NOMO-1 treated with dmso at 0.1 percent for 144 hours (cell line): ENCODE data around the gene DEFB108B.
"Not testable (repeated sequence)": the region's sequence is repeated elsewhere in the genome, so short reads cannot be mapped to it uniquely, and the experiment has no call there.

Experiments
- DNase-seq: peaks from one replicate; lab custom pipeline; 2025; ENCODE audit not compliant: unreplicated experiment; lab: John Stamatoyannopoulos, UW

Gene DEFB108B

DNA sequence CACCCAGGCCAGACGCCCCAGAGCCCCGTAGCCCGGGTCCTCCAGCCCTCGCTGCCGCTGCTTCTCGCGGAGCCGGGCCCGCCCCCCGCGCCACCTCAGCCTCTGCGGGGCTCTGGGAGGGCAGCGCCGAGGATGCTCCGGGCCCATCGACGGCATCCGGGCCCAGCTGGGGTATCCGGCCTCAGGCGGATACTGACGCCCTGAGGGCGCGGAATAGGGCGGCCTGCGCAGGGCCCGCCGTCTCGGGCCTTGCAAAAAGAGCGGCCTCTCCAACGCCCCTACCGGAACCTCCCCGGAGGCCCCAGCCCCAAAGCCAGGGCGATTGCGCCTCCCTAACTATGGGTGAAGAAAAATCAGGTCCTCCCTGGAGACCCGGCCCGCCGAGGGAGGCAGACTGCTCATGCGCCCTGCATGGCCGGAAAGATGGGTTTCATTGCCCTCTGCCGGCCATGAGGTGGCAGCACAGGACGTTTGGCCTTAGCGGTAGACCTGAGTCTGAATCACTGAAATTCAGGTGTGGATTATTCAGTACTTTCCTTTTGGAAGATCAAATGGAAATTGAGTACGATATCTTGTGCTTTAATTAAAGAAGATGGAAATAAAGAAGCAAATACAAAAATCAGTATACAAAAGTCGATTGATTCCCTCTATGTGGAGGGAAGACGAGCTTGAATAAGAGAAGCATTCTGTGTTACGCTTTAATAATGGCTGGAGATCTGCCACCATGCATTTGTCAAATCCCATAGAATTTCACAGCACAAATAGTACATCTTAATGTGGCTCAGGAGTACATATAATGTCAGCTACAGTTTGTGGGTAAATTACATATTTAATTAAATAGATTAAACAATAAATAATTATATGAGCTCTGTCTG is 19.3 kb upstream of the DEFB108B start:
- DNase-seq, result peak; percentile 9

DNA sequence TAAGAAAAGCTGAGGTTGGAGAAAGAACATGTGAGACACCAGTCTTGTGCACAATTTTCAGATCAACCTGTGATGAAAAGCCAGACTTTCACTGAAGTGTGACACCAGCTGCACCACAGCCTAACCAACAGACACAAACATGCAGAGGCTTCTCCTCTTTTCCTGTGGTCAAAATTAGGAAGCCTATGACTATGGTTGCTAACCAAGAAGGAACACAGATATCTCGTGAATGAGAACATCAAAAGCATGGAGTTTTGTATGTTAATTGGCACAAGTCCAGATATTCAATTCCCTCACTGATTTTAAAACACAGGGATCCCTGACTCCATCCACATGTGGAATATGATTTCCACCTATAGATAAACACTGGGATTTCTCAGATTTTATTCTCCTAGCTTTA is 11.5 kb upstream of the DEFB108B start:
- not testable (repeated sequence) for DNase-seq

DNA sequence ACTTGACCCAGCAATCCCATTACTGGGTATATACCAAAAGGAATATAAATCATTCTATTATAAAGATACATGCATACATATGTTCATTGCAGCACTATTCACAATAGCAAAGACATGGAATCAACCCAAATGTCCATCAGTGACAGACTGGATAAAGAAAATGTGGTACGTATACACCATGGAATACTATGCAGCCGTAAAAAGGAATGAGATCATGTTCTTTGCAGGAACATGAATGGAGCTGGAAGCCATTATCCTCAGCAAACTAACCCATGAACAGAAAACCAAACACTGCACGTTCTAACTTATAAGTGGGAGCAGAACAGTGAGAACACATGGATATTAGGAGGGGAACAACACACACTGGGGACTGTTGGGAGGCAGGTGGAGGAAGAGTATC is 3.8 kb upstream of the DEFB108B start:
- not testable (repeated sequence) for DNase-seq

DNA sequence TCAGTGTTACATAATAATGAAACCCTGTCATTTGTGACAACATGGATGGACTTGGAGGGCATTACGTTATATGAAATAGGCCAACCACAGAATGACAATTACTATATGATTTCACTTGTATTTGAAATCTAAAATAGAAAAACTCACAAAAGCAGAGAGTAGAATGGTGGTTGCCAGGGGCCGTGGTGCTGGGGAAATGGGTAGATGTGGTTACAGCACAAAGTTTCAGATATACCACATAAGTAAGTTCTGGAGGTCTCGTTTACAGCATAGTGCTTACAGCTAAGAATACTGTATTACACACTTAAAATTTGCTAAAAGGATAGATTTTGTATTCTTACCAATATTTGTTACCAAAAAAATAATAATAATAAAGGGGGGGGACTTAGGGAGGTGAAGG is 3.3 kb upstream of the DEFB108B start:
- DNase-seq, result not testable (repeated sequence)

DNA sequence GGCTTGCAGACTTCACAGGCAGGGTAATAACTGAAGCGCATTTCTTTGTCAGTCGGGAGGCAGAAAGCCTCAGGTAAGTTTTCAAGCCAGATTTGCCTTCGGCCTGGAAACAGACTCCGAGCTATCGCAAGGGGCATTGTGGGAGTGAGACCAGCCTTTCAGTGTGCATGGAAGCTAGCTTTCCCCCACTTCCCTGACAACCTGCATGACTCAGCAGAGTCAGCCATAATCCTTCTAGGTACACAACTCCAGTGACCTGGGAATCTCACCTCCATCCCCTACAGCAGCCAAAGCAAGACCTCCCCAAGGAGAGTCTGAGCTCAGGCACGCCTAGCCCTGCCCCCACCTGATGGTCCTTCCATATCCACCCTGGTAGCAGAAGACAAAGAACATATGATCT is 9.7 kb downstream of the DEFB108B start:
- DNase-seq, result not testable (repeated sequence)

DNA sequence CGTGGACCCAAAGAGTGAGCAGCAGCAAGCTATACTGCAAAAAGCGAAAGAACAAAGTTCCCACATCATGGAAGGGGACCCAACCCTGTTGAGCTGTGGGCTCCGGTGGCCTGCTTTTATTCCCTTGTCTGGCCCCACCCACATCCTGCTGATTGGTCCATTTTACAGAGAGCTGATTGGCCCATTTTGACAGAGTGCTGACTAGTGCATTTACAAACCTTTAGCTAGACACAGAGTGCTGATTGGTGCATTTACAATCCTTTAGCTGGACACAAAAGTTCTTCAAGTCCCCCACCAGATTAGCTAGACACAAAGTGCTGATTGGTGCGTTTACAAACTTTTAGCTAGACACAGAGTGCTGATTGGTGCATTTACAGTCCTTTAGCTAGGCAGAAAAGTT is 10.4 kb downstream of the DEFB108B start:
- not testable (repeated sequence) for DNase-seq

DNA sequence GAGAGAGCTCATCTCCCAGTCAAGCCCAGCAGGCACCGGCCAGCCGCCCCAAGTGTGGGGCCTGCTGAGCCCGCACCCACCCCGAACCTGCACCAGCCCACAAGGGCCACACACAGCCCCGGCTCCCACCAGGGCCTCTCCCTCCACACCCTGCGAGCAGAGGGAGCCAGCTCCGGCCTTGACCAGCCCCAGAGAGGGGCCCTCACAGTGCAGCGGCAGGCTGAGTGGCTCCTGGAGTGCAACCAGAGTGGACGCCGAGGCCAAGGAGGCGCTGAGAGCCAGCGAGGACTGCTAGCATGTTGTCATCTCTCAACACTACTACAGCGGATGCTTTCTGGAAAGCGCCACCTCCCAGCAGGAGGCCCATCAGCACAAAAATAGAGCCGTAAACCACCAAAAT is 10.9 kb downstream of the DEFB108B start:
- no peak for DNase-seq

DNA sequence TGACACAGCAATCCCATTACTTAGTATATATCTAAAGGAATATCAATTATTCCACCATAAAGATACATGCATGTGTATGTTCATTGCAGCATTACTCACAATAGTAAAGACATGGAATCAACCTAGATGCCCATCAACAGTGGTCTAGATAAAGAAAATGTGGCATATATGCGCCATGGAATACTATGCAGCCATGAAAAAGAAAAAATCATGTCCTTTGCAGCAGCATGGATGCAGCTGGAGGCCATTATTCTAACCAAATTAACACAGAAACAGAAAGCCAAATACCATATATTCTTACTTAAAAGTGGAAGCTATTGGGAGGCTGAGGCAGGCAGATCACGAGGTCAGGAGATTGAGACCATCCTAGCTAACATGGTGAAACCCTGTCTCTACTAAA is 20.9 kb downstream of the DEFB108B start:
- not testable (repeated sequence) for DNase-seq

DNA sequence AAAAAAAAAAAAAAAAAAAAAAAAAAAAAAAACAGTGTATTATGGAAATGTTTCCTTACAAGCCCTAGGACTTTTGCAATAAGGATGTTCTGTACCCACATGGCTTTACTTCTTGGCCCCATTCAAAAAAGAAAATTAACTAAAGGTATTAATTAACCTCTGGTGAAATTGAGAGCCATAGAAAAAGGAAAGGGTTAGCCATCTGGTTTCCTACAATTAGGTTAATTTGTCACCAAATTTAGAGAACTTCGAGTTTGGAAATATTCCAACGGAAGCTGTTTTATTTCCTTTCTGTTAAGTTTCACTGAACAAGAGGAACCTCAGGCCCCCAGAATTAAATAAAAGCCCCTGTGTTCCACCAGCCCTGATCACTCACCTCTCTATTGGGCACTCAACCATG is 22.9 kb downstream of the DEFB108B start:
- DNase-seq, result peak; percentile 42

DNA sequence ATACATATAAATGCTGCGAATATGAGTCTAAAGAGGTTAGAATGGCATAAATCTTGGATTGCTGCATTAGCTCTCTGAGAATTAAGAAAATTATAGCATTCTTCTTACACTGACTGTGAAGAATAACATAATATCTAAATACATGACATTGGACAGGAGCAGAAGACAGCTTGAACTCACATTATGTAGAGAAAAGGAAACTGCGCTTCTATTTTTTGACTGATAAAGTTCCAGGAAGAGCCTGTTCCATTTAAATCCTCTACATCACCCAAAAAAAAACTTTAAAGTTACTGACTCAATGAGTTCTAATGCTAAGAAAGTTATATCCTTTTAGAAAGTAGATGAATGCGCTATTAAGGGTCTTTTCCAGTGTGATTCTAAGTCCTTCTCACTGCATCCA is 27.8 kb downstream of the DEFB108B start:
- not testable (repeated sequence) for DNase-seq

DNA sequence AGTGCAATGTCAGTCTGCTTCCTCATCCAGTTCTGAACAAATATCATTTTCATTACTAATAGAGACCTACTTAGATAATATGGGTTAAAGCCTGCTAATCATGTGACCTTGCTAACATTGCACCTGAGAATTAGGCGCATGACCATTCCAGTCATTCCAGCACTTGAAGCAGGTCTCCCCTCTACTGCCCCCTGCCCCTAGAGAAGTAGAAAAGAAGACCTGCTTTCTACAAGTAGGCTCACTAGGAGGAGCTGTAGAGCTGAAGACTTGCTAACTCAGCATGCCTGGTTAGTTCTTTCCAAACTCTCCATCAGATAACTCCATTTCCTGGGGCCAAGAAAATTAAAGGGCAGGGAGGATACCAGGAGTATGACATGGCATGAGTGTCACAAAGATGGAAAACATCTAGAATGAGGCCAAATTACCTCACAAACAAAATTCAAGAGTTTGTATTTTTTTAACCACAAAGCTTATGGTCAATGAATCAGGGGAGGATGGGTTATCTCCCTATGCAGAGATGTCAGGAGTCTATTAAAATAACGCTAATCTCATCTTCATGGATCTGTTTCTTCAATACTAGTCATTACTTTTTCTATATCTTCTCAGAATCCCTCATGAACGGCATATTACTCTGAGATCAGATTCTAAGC is 31.1 kb downstream of the DEFB108B start:
- not testable (repeated sequence) for DNase-seq

DNA sequence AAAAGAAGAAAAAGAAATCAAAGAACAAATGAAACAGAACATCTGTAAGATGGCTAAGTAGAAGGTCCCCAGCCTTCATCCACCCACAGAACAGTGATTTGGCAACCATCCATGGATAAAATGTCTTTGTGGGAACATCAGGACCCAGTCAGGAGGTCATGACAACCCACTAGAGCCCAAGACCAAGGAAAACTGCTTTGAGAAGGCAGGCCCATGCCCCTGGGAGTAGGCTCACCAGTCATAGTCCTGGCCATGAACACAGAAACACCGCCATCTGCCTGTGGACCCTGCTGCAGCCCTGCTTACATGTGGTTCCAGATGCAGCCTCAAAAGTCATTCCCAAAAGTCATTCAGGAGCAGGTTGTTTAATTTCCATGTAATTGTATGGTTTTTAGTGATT is 34.2 kb downstream of the DEFB108B start:
- not testable (repeated sequence) for DNase-seq

DNA sequence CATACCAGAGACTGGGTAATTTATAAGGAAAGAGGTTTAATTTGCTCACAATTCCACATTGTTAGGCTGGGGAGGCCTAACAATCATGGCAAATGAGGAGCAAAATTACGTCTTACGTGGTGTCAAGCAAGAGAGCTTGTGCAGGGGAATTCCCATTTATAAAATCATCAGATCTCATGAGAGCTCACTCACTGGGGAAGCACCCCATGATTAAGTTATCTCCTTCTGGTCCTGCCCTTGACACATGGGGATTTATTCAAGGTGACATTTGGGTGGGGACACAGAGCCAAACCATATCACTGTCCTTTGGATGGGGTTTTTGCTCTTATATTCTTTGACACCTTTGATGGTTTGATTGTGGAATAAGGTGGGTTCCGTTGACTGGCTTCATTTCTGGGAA is 36.9 kb downstream of the DEFB108B start:
- not testable (repeated sequence) for DNase-seq

DNA sequence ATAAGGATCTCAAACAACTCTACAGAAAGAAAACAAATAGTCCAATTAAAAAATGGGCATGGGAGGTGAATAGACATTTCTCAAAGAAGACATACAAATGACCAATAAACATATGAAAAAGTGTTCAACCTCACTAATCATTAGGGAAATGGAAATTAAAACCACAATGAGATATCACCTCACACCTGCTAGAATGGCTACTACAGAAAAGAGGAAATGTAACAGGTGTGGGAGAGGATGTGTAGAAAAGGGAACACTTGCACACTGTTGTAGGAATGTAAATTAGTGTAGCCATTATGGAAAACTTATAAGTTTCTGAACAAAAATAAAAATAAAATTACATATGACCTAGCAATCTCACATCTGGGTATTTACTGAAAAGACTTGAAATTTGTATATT is 37.7 kb downstream of the DEFB108B start:
- not testable (repeated sequence) for DNase-seq

DNA sequence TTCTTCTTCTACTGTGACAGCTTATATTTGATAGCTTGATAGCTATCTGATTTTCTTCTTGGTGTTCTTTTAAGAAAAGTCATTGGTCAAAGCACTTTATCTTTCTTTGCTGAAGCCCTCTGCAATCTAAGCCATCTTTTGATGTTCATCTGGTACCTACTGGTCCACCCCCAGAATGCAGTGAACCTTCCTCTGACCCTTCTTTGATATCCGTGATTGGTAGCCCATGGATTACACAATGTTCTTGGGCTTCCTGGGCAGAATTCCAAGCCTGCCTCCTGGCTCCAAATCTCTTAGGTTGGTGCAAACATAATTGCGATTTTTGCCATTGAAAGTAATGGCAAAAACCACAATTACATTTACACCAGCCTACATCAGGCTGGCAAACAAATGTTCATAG is 43.3 kb downstream of the DEFB108B start:
- DNase-seq, result not testable (repeated sequence)

DNA sequence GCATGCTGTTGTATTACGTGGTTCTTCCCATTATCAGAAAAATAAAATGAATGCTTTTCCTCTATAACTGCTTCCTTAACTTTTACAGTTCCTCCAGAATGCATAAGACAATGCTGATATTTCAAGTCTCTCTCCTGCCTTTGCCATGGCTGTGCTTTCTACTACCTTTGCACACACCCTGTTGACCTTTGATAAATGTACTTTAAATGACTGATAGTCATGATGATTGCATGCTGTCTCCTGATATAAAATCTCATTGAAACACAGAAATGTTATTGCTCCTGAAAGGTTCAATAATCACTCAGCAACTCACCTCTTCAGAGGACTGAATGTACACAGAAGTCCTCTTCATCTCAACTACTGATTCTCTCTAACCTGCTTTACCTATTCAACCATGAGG is 45.1 kb downstream of the DEFB108B start, which contains the start of gene DEFB131B:
DEFB131B (plus strand) TSS at position 395 of the 400 bp plus-strand sequence; CDS start at position 395, 0 bp downstream.
- not testable (repeated sequence) for DNase-seq

DNA sequence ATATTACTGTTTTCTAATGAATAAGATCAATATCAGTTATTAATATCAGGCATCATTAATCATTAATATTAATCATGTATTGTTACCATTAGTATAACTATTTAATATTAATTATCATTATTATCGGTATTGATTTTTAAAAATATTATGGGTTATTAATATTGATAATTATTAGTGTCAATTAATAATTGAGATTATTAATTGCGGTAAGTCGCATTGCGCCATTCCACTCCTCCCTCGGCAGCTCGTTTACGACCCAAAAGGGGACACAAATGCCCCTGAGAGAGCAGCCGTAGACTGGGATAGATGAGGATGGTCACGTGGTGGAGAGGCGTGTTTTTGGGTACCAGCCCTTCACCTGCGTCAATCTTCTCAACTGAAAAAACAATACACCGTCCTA is 52.8 kb downstream of the DEFB108B start:
- DNase-seq, result not testable (repeated sequence)
